K562 (cell line): ENCODE results near the gene TRPM4. TPM values are rescaled to one million over a fixed set of nuclear protein-coding genes. Genes with fewer than 3 reads are reported as not detected.

Experiments used
- ATAC-seq: fragments of 200-7000 bp; cut with Tn5 transposase; 3 replicates; pipeline ENCODE4 v1.9.1; 2020; ENCODE audit warnings: moderate library complexity
- BruUV-seq: library from RNA; stranded (reverse); fragments of 400-500 nt; replicated peaks from 2 replicates; lab custom pipeline; 2021; lab: Mats Ljungman, UMichigan
- CTCF ChIA-PET: fragments of 300-600 bp; formaldehyde crosslinking; extraction: SDS; loops from one replicate; lab custom pipeline; 2021; ENCODE audit warnings: low intra/inter-chr PET ratio; lab: Yijun Ruan, JAX
- POLR2A ChIA-PET: fragments of 300-600, 350-650 bp; sonication (Branson Sonifier 250); formaldehyde crosslinking; extraction: SDS; loops from one replicate; lab custom pipeline; 2021; ENCODE audit warnings: antibody characterized with exemption, inconsistent platforms; lab: Yijun Ruan, JAX
- DNase-seq, 4 experiments: peaks; one replicate each; pipeline versions ENCODE4 v3.0.0 to v3.0.0-alpha.2; 2011 to 2018; ENCODE audit warnings: low spot score in 3 of 4, mixed read lengths in 3 of 4; ENCODE audit errors: extremely low read depth in 1 of 4
- FAIRE-seq: peaks from 2 replicates; lab custom pipeline; 2011; peaks lifted over from hg19 to GRCh38; lab: Jason Lieb, UNC
- H2AFZ ChIP-seq: 2 replicates; pipeline ENCODE4 v1.6.0; 2011; ENCODE audit warnings: low read depth, low read length, control low read depth, inconsistent platforms
- H3K27ac ChIP-seq: fragments of 200-600 bp; 3 replicates; pipeline ENCODE4 v1.8.0; 2011; ENCODE audit warnings: low read depth, mild to moderate bottlenecking, control low read depth, inconsistent platforms, low read length, moderate library complexity, mixed read lengths; ENCODE audit errors: extremely low read depth
- H3K27me3 ChIP-seq, 2 experiments: fragments of 300-600 bp in 1 of 2; 2 replicates in 1 of 2; 3 replicates in 1 of 2; pipeline versions ENCODE4 v1.6.0 to v1.8.0; 2011; ENCODE audit warnings: inconsistent platforms in 2 of 2, low read length in 2 of 2, mild to moderate bottlenecking in 1 of 2, mixed read lengths in 1 of 2, moderate library complexity in 1 of 2; ENCODE audit not compliant: control insufficient read depth in 2 of 2, insufficient read depth in 2 of 2
- H3K36me3 ChIP-seq: fragments of 300-600 bp; 3 replicates; pipeline ENCODE4 v1.8.0; 2011; ENCODE audit warnings: mild to moderate bottlenecking, low read length, inconsistent platforms; ENCODE audit not compliant: control insufficient read depth, insufficient read depth
- H3K4me1 ChIP-seq, 2 experiments: fragments of 200-600 bp in 1 of 2; replicated peaks in 1 of 2; 2 replicates in 1 of 2; 3 replicates in 1 of 2; pipeline versions ENCODE4 v1.5.1 to v1.8.0; 2011; ENCODE audit warnings: inconsistent platforms in 2 of 2, low read length in 2 of 2, mild to moderate bottlenecking in 1 of 2, mixed read lengths in 1 of 2, moderate library complexity in 1 of 2; ENCODE audit not compliant: control insufficient read depth in 2 of 2, insufficient read depth in 2 of 2
- H3K4me2 ChIP-seq: 2 replicates; pipeline ENCODE4 v1.6.1; 2011; ENCODE audit warnings: low read length, control low read depth, inconsistent platforms, mixed read lengths; ENCODE audit not compliant: insufficient read depth
- H3K4me3 ChIP-seq: fragments of 200-600 bp; sonication (generic), shearing (Covaris generic); 2 replicates; pipeline ENCODE4 v1.5.1; 2016; ENCODE audit warnings: control low read depth, inconsistent platforms
- H3K79me2 ChIP-seq: fragments of 200-600 bp; 3 replicates; pipeline ENCODE4 v1.8.0; 2011; ENCODE audit warnings: low read length, inconsistent platforms; ENCODE audit not compliant: control insufficient read depth, insufficient read depth
- H3K9ac ChIP-seq, 2 experiments: 2 replicates each; pipeline versions ENCODE4 v1.6.0 to v1.6.1; 2011; ENCODE audit warnings: low read depth in 2 of 2, low read length in 2 of 2, control low read depth in 1 of 2, inconsistent platforms in 1 of 2, mild to moderate bottlenecking in 1 of 2, mixed read lengths in 1 of 2; ENCODE audit not compliant: insufficient read depth in 1 of 2
- H3K9me1 ChIP-seq: one replicate; pipeline ENCODE4 v1.6.0; 2011; ENCODE audit warnings: inconsistent platforms, mild to moderate bottlenecking, low read length, moderate library complexity; ENCODE audit not compliant: control insufficient read depth, insufficient read depth
- H3K9me3 ChIP-seq: replicated peaks from 2 replicates; pipeline ENCODE4 v1.5.1; 2011; ENCODE audit warnings: low read depth, low read length, inconsistent platforms; ENCODE audit not compliant: control insufficient read depth, insufficient read depth
- H4K20me1 ChIP-seq: replicated peaks from 2 replicates; pipeline ENCODE4 v1.6.1; 2011; ENCODE audit warnings: low read length, inconsistent platforms, mixed read lengths; ENCODE audit not compliant: control insufficient read depth, insufficient read depth
- AFF4 ChIP-seq: sonication (generic); formaldehyde crosslinking; IDR thresholded peaks from 2 replicates; pipeline ENCODE4 v1.8.0; 2023; ENCODE audit warnings: mild to moderate bottlenecking, missing genetic modification reagents
- BCOR ChIP-seq: fragments of 450-650 bp; IDR thresholded peaks from 2 replicates; pipeline ENCODE4 v1.6.1; 2016
- COPS2 ChIP-seq: fragments of 450-650 bp; conservative IDR thresholded peaks from 2 replicates; pipeline ENCODE4 v1.6.1; 2016; ENCODE audit warnings: mild to moderate bottlenecking, moderate library complexity
- E4F1 ChIP-seq: fragments of 250-450 bp; sonication (Bioruptor Pico); IDR thresholded peaks from 2 replicates; pipeline ENCODE4 v1.5.0; 2021; ENCODE audit warnings: mild to moderate bottlenecking, borderline replicate concordance
- ESRRA ChIP-seq: fragments of 450-650 bp; IDR thresholded peaks from 2 replicates; pipeline ENCODE4 v1.6.1; 2014; ENCODE audit warnings: low read depth, mild to moderate bottlenecking, moderate library complexity, borderline replicate concordance
- JUN ChIP-seq, 2 experiments: sonication (generic) in 1 of 2; formaldehyde crosslinking in 1 of 2; IDR thresholded peaks; 2 replicates each; pipeline versions ENCODE4 v1.6.1 to v1.8.0; 2012 to 2022; ENCODE audit warnings: borderline replicate concordance in 2 of 2, mild to moderate bottlenecking in 2 of 2, improper control_type of control experiment in 1 of 2, low read depth in 1 of 2, low read length in 1 of 2, missing genetic modification reagents in 1 of 2
- NR2F6 ChIP-seq: fragments of 450-650 bp; formaldehyde crosslinking; IDR thresholded peaks from 2 replicates; pipeline ENCODE4 v1.4.0; 2020; ENCODE audit warnings: mild to moderate bottlenecking
- POLR2A ChIP-seq: fragments of 450-650 bp; conservative IDR thresholded peaks from 2 replicates; pipeline ENCODE4 v1.6.1; 2016
- RAD21 ChIP-seq, 2 experiments: fragments of 250-450 bp in 1 of 2; fragments of 450-650 bp in 1 of 2; sonication (Bioruptor Pico) in 1 of 2; formaldehyde crosslinking in 1 of 2; IDR thresholded peaks in 1 of 2; conservative IDR thresholded peaks in 1 of 2; 2 replicates each; pipeline versions ENCODE4 v1.4.0 to v1.8.0; 2020 to 2022; ENCODE audit warnings: mild to moderate bottlenecking in 2 of 2, moderate library complexity in 1 of 2
- RBM25 ChIP-seq: fragments of 200-400 bp; formaldehyde crosslinking; IDR thresholded peaks from 2 replicates; pipeline ENCODE4 v1.6.1; 2018; ENCODE audit warnings: low read length, low read depth, moderate library complexity; ENCODE audit not compliant: severe bottlenecking
- U2AF2 ChIP-seq: fragments of 200-400 bp; formaldehyde crosslinking; optimal IDR thresholded peaks from 2 replicates; pipeline ENCODE3; 2017; ENCODE audit warnings: low read depth, mild to moderate bottlenecking, low read length
- ZFP36 ChIP-seq: fragments of 150-350 bp; IDR thresholded peaks from 2 replicates; pipeline ENCODE4 v1.6.1; 2018; ENCODE audit warnings: low read length, low read depth; ENCODE audit not compliant: partially characterized antibody
- ZNF24 ChIP-seq: fragments of 450-650 bp; IDR thresholded peaks from 2 replicates; pipeline ENCODE4 v1.6.1; 2016
- ZNF282 ChIP-seq: sonication (generic); formaldehyde crosslinking; IDR thresholded peaks from 2 replicates; pipeline ENCODE4 v1.8.1; 2023; ENCODE audit warnings: missing genetic modification reagents
- ZNF436 ChIP-seq: fragments of 250-450, 450-650 bp; sonication (Bioruptor Pico); formaldehyde crosslinking; IDR thresholded peaks from 2 replicates; pipeline ENCODE4 v1.7.0; 2020; ENCODE audit warnings: mild to moderate bottlenecking
- WGBS: fragments of 100-300 bp; shearing (Covaris generic); methylation state at CpG from one replicate; pipeline ENCODE4 v1.1.6; 2016; ENCODE audit warnings: low coverage, mixed read lengths; ENCODE audit not compliant: insufficient coverage; ENCODE audit errors: missing lambda C conversion rate; 5-methylcytosine and 5-hydroxymethylcytosine counted together
- in situ Hi-C: fragments of 300-500 bp; cut with MboI; formaldehyde crosslinking; loops from 4 replicates; pipeline ENCODE4 v1.15.0; 2018; ENCODE audit warnings: inconsistent platforms, mixed read lengths
- intact Hi-C: fragments of 100-400 bp; cut with micrococcal nuclease; formaldehyde crosslinking; loops from 2 replicates; pipeline ENCODE4 v1.14.2; 2022
- polyA plus RNA-seq, 8 experiments: library from polyadenylated mRNA; depleted of rRNA in 4 of 8; stranded (reverse) in 5 of 8; unstranded in 3 of 8; fragments of >200 nt; fragmentation: Nextera tagmentation in 2 of 8; fragmentation: Illumina TruSeq in 1 of 8; extraction: Ambion mirVana in 2 of 8; extraction: Trizol in 1 of 8; gene quantifications; 2 replicates each; pipeline versions ENCODE4 v1.2.1 to v1.2.3, GENCODE V29; 2011 to 2014; ENCODE audit warnings: inconsistent platforms in 1 of 8, missing spikeins in 1 of 8
- total RNA-seq, 7 experiments: library from RNA; depleted of rRNA in 6 of 7; stranded (reverse); fragments of >200 nt in 6 of 7; fragmentation: Illumina TruSeq in 2 of 7; extraction: Trizol in 2 of 7; gene quantifications; 2 replicates each; pipeline versions ENCODE4 v1.2.1 to v1.2.3, GENCODE V29; 2011 to 2021; ENCODE audit warnings: low replicate concordance in 1 of 7
- TF ChIP-seq, protein P1 (sequence below): IDR thresholded peaks from 2 replicates; pipeline ENCODE4 v1.6.1; 2011; ENCODE audit not compliant: insufficient read length; ENCODE audit errors: extremely low read depth

Gene TRPM4
- total and polyA plus RNA-seq, 9 of the 15 experiments (the other 6 are each of a cell fraction or from before 2014, with no cell fraction given): 6.5 to 45.4 (median 15.2) TPM

- 89% methylated on average over 24 of the region's 24 CpGs for WGBS
- Histone ChIP-seq H3K36me3 (peaks cover 22% of the 10 kb centered on the region; the same call in 1 of the 3 replicates), H3K27ac (no peak overlapping the region), H4K20me1 (no peaks in the 10 kb centered on the region), H3K79me2 (no peaks in the 10 kb centered on the region), H3K27me3 (no peaks in the 10 kb centered on the region), H2AFZ (no peak overlapping the region), H3K4me3 (no peak overlapping the region), H3K4me1 (peaks cover 10 to 31% of the 10 kb centered on the region in 2 experiments; a peak in 4 of 5 replicates), H3K9ac (peak overlapping the region in 1 of 2 experiments; percentile 20; a peak in 2 of 4 replicates), H3K9me3 (no peaks in the 10 kb centered on the region), H3K9me1 (no peaks in the 10 kb centered on the region), H3K4me2 (no peak overlapping the region)
- DNase-seq (no peak), FAIRE-seq (no peak), ATAC-seq (no peak)
- intact Hi-C loops: no loop called here
- in situ Hi-C loops: no loop called here
- BruUV-seq: no TSS peak
- CTCF ChIA-PET: no interaction called here
- POLR2A ChIA-PET: interaction anchor here (0.9 to 1.6 kb wide), 2 partner anchors 10 to 16 kb away, joined by 3 to 4 read pairs; partner anchors contain the start of gene HRC
- no peak for TF ChIP-seq POLR2A
- no peak for TF ChIP-seq ZNF24
- TF ChIP-seq ZFP36: peak; percentile 52
- no peak for TF ChIP-seq U2AF2
- TF ChIP-seq ESRRA: no peak
- TF ChIP-seq E4F1 (CRISPR knock-in tag): no peak
- TF ChIP-seq BCOR: peak; percentile 56; the same call in 1 of the 2 replicates
- TF ChIP-seq COPS2: no peak
- no peak for TF ChIP-seq RAD21 (CRISPR knock-in tag; conservative IDR thresholded peaks at IDR 0.05 in 1 of 2, IDR thresholded peaks at IDR 0.05 in 1 of 2)
- TF ChIP-seq, protein P1, sequence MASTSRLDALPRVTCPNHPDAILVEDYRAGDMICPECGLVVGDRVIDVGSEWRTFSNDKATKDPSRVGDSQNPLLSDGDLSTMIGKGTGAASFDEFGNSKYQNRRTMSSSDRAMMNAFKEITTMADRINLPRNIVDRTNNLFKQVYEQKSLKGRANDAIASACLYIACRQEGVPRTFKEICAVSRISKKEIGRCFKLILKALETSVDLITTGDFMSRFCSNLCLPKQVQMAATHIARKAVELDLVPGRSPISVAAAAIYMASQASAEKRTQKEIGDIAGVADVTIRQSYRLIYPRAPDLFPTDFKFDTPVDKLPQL: no peak
- TF ChIP-seq AFF4 (CRISPR knock-in tag): no peak
- no peak for TF ChIP-seq JUN (IDR thresholded peaks at IDR 0.05; ENCODE audit: borderline replicate concordance, low read depth, low read length)
- TF ChIP-seq JUN (CRISPR knock-in tag; IDR thresholded peaks at IDR 0.05; ENCODE audit: borderline replicate concordance): no peak
- TF ChIP-seq ZNF282: no peak
- no peak for TF ChIP-seq ZNF436 (CRISPR knock-in tag)
- TF ChIP-seq RBM25: peak; percentile 47
- no peak for TF ChIP-seq NR2F6
These were observed 7.6 kb downstream of the TRPM4 start for GRCh38 chr19:49165111-49165750.
